DOHH2 (cell line): ENCODE measurements around the gene MED12.

Source experiments
- H3F3A ChIP-seq: fragments of 200-600 bp; sonication (generic), shearing (Covaris generic); 2 replicates; pipeline ENCODE4 v1.6.0; 2016; ENCODE audit warnings: antibody characterized with exemption, mild to moderate bottlenecking; ENCODE audit not compliant: control insufficient read depth, insufficient read depth
- H3K27ac ChIP-seq: fragments of 200-600 bp; sonication (generic); 2 replicates; pipeline ENCODE4 v1.5.1; 2014; ENCODE audit warnings: low read depth, mild to moderate bottlenecking, low read length, moderate library complexity
- H3K27me3 ChIP-seq: fragments of 200-600 bp; sonication (generic); 2 replicates; pipeline ENCODE4 v1.6.1; 2014; ENCODE audit warnings: mild to moderate bottlenecking, low read length, mixed read lengths; ENCODE audit not compliant: control insufficient read depth
- H3K36me3 ChIP-seq: fragments of 200-600 bp; sonication (generic); 2 replicates; pipeline ENCODE4 v1.6.1; 2014; ENCODE audit warnings: mild to moderate bottlenecking, low read length, moderate library complexity, mixed read lengths; ENCODE audit not compliant: control insufficient read depth
- H3K4me1 ChIP-seq: fragments of 200-600 bp; sonication (generic); 2 replicates; pipeline ENCODE4 v1.6.1; 2014; ENCODE audit warnings: mild to moderate bottlenecking, low read length, mixed read lengths; ENCODE audit not compliant: control insufficient read depth
- H3K4me2 ChIP-seq: fragments of 200-600 bp; sonication (generic); 2 replicates; pipeline ENCODE4 v1.6.0; 2014; ENCODE audit warnings: mild to moderate bottlenecking, low read length, moderate library complexity
- H3K4me3 ChIP-seq: fragments of 200-600 bp; sonication (generic); 2 replicates; pipeline ENCODE4 v1.5.1; 2014; ENCODE audit warnings: mild to moderate bottlenecking, low read length, mixed read lengths
- H3K79me2 ChIP-seq: fragments of 200-600 bp; sonication (generic); 2 replicates; pipeline ENCODE4 v1.6.1; 2014; ENCODE audit warnings: mild to moderate bottlenecking, low read length, mixed read lengths; ENCODE audit not compliant: control insufficient read depth
- H3K9me2 ChIP-seq: fragments of 200-600 bp; sonication (generic); replicated peaks from 2 replicates; pipeline ENCODE4 v1.6.1; 2014; ENCODE audit warnings: mild to moderate bottlenecking, low read length, mixed read lengths; ENCODE audit not compliant: control insufficient read depth
- H3K9me3 ChIP-seq: fragments of 200-600 bp; sonication (generic); 2 replicates; pipeline ENCODE4 v1.6.1; 2014; ENCODE audit warnings: antibody characterized with exemption, low read length, mixed read lengths; ENCODE audit not compliant: control insufficient read depth, insufficient read depth
- H4K20me1 ChIP-seq: fragments of 200-600 bp; sonication (generic); 2 replicates; pipeline ENCODE4 v1.6.0; 2014; ENCODE audit warnings: low read depth, mild to moderate bottlenecking, antibody characterized with exemption, low read length, moderate library complexity; ENCODE audit not compliant: control insufficient read depth, insufficient read depth
- CTCF ChIP-seq: fragments of 200-600 bp; sonication (generic); IDR thresholded peaks from one replicate; pipeline ENCODE4 v1.5.1; 2014; ENCODE audit warnings: antibody characterized with exemption, mild to moderate bottlenecking, low read depth, low read length; ENCODE audit not compliant: poor library complexity, severe bottlenecking
- EZH2phosphoT487 ChIP-seq: fragments of 200-600 bp; sonication (generic); IDR thresholded peaks from 2 replicates; pipeline ENCODE4 v1.6.1; 2017; ENCODE audit warnings: borderline replicate concordance, mild to moderate bottlenecking, antibody characterized with exemption, low read length, moderate library complexity, mixed read lengths

Gene MED12

DNA sequence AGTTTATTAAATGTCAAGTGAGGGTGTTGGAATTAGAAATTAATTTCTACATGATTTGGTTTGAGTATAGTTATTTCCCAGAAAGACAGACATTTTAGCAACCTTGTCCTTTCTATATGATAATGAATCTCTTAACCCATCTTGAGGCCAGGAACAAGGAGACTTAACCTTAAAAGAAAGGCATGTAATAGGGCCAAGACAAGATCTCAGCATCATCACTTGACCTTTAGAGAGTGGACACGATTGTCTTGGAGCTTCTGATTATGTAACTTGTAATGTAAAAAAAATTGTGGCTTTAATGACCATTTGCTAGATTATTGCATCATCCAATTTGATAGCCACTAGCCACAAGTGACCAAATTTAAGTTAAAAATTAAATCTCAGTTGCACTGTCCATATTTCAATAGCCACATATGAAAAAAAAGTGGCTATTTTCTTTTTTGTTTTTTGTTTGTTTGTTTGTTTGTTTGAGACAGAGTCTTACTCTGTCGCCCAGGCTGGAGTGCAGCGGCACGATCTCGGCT is 36.2 kb upstream of the MED12 start:
- H3K4me1 ChIP-seq, result no peaks in the 10 kb centered on the region
- H4K20me1 ChIP-seq, result no peaks in the 10 kb centered on the region
- H3K36me3 ChIP-seq, result no peaks in the 10 kb centered on the region
- no peaks in the 10 kb centered on the region for H3K79me2 ChIP-seq
- H3K4me2 ChIP-seq, result no peak overlapping the region
- no peaks in the 10 kb centered on the region for H3K9me3 ChIP-seq
- H3K27ac ChIP-seq, result no peak overlapping the region
- H3K9me2 ChIP-seq, result no peaks in the 10 kb centered on the region
- H3K4me3 ChIP-seq, result no peak overlapping the region
- TF ChIP-seq EZH2phosphoT487 (no peak), CTCF (no peak)
- H3K27me3 ChIP-seq, result no peaks in the 10 kb centered on the region
- no peaks in the 10 kb centered on the region for H3F3A ChIP-seq

DNA sequence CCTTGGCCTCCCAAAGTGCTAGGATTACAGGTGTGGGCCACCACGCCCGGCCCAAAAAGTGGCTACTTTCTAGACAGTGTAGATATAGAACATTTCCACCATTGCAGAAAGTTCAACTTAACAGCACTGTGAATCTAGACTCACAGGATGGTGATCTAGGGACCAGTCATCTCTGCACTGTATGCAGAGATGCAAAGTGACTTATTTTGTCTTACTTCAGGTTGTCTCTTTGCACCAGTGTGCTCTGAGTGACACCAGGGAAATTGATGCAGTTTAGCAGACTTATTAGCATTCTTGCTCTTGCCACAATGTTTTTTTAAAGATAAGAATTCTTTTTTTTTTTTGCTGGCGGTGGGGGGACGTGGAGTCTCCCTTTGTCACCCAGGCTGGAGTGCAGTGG is 35.6 kb upstream of the MED12 start:
- no peak overlapping the region for H3K4me3 ChIP-seq
- H3K79me2 ChIP-seq, result no peaks in the 10 kb centered on the region
- H3K36me3 ChIP-seq, result no peaks in the 10 kb centered on the region
- no peak overlapping the region for H3K27ac ChIP-seq
- H3K4me1 ChIP-seq, result no peaks in the 10 kb centered on the region
- H3K4me2 ChIP-seq, result no peak overlapping the region
- H3K9me3 ChIP-seq, result no peaks in the 10 kb centered on the region
- TF ChIP-seq EZH2phosphoT487 (no peak), CTCF (no peak)
- no peaks in the 10 kb centered on the region for H3K27me3 ChIP-seq
- H3F3A ChIP-seq, result no peaks in the 10 kb centered on the region
- H3K9me2 ChIP-seq, result no peaks in the 10 kb centered on the region
- H4K20me1 ChIP-seq, result no peaks in the 10 kb centered on the region

GRCh38 chrX:71085900-71086299 is 32.5 kb upstream of the MED12 start:
- Histone ChIP-seq H3K4me3 (no peak overlapping the region), H3K4me2 (no peak overlapping the region), H4K20me1 (no peaks in the 10 kb centered on the region), H3K27ac (no peak overlapping the region), H3F3A (no peaks in the 10 kb centered on the region), H3K9me3 (no peaks in the 10 kb centered on the region), H3K79me2 (no peaks in the 10 kb centered on the region), H3K36me3 (no peaks in the 10 kb centered on the region), H3K9me2 (no peaks in the 10 kb centered on the region), H3K4me1 (no peaks in the 10 kb centered on the region), H3K27me3 (no peaks in the 10 kb centered on the region)
- TF ChIP-seq EZH2phosphoT487, result no peak

- Histone ChIP-seq H3K4me3 (no peak overlapping the region), H3K9me3 (no peaks in the 10 kb centered on the region), H4K20me1 (no peaks in the 10 kb centered on the region), H3K4me2 (no peak overlapping the region), H3K27me3 (no peaks in the 10 kb centered on the region), H3K79me2 (no peaks in the 10 kb centered on the region), H3K36me3 (no peaks in the 10 kb centered on the region), H3K9me2 (no peaks in the 10 kb centered on the region), H3K27ac (no peak overlapping the region), H3F3A (no peaks in the 10 kb centered on the region), H3K4me1 (peaks cover 6% of the 10 kb centered on the region)
- TF ChIP-seq CTCF (no peak), EZH2phosphoT487 (no peak)
Observed at GRCh38 chrX:71091263-71091662, 27.1 kb upstream of the MED12 start.
